ENCODE measurements around the gene EMX2.

DNA sequence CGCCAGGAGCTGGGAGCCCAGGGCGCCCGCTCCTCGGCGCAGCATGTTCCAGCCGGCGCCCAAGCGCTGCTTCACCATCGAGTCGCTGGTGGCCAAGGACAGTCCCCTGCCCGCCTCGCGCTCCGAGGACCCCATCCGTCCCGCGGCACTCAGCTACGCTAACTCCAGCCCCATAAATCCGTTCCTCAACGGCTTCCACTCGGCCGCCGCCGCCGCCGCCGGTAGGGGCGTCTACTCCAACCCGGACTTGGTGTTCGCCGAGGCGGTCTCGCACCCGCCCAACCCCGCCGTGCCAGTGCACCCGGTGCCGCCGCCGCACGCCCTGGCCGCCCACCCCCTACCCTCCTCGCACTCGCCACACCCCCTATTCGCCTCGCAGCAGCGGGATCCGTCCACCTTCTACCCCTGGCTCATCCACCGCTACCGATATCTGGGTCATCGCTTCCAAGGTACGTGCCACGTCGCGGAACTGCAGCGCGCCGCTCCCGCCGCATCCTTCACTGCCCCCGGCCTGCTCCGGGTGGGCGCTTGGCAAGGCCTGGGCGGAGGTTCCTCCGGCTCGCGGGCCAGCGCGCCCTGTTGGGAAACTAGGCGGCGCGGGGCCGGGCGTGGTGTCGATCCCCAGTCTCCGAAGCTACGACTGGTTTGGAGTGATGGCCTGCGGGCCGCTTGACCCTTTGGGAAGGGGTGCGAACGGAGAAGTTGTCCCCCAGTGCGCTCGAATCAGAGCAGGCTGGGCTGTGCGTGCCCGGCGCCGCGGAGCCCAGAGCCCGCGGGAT is 868 bp downstream of the EMX2 start:
- TF ChIP-seq, protein P1, sequence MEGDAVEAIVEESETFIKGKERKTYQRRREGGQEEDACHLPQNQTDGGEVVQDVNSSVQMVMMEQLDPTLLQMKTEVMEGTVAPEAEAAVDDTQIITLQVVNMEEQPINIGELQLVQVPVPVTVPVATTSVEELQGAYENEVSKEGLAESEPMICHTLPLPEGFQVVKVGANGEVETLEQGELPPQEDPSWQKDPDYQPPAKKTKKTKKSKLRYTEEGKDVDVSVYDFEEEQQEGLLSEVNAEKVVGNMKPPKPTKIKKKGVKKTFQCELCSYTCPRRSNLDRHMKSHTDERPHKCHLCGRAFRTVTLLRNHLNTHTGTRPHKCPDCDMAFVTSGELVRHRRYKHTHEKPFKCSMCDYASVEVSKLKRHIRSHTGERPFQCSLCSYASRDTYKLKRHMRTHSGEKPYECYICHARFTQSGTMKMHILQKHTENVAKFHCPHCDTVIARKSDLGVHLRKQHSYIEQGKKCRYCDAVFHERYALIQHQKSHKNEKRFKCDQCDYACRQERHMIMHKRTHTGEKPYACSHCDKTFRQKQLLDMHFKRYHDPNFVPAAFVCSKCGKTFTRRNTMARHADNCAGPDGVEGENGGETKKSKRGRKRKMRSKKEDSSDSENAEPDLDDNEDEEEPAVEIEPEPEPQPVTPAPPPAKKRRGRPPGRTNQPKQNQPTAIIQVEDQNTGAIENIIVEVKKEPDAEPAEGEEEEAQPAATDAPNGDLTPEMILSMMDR (IDR thresholded peaks at IDR 0.05; ENCODE audit: low read depth, low read length, poor library complexity, severe bottlenecking): no peak
- no peak for TF ChIP-seq EZH2phosphoT487 (IDR thresholded peaks at IDR 0.05; ENCODE audit: borderline replicate concordance, low read length)
